Colonic mucosa (tissue), 4 donors: Measurements from ENCODE around the gene ANK3. TPM values are rescaled to one million over a fixed set of nuclear protein-coding genes. Genes with fewer than 3 reads are reported as not detected.

Experiments used
- DNase-seq: peaks from one replicate; pipeline ENCODE4 v3.0.0-alpha.2; 2020
- H3K27ac ChIP-seq: fragments of 200-600 bp; one replicate; pipeline ENCODE4 v1.8.0; 2021
- H3K27me3 ChIP-seq: fragments of 200-600 bp; one replicate; pipeline ENCODE4 v1.8.0; 2021
- H3K36me3 ChIP-seq: fragments of 200-600 bp; one replicate; pipeline ENCODE4 v1.8.0; 2021
- H3K4me1 ChIP-seq: fragments of 200-600 bp; one replicate; pipeline ENCODE4 v1.8.0; 2021; ENCODE audit warnings: mild to moderate bottlenecking
- H3K4me3 ChIP-seq: fragments of 200-600 bp; one replicate; pipeline ENCODE4 v1.8.0; 2021
- H3K9ac ChIP-seq, 2 donors: one replicate each; pipeline ENCODE4 v1.7.0; 2013; ENCODE audit warnings: control low read depth in 2 of 2, low read depth in 2 of 2, low read length in 2 of 2
- H3K9me3 ChIP-seq: fragments of 200-600 bp; one replicate; pipeline ENCODE4 v1.8.0; 2021
- CTCF ChIP-seq: fragments of 200-600 bp; IDR thresholded peaks from one replicate; pipeline ENCODE4 v1.8.0; 2022; ENCODE audit warnings: antibody characterized with exemption, mild to moderate bottlenecking
- intact Hi-C: fragments of 100-400 bp; cut with DNase I; formaldehyde crosslinking; loops from one replicate; pipeline ENCODE4 v1.14.1; 2022
- total RNA-seq, 2 donors: library from RNA; stranded (reverse); fragmentation: NEBNext Ultra II Directional in 1 of 2; extraction: Animal tissue kit (Norgen Biotek cat#: 25700) in 1 of 2; gene quantifications; one replicate each; pipeline ENCODE4 v1.2.1, GENCODE V29; 2021
- donor health status: healthy.
- donor health status: DM: no; HTN: no; CAD: no.
- donor health status: DM: no; HTN: no; CAD: no.

The ANK3 gene
- total RNA-seq, 2 donors from 2014 or later, result 34.6 to 82.8 TPM

GRCh38 chr10:59997827-59998525, 391.7 kb downstream of the ANK3 start:
- no peak for TF ChIP-seq CTCF
- intact Hi-C loops, result no loop called here
- no peak overlapping the region for H3K9ac ChIP-seq
- no peaks in the 10 kb centered on the region for H3K4me1 ChIP-seq
- H3K9me3 ChIP-seq, result no peaks in the 10 kb centered on the region
- no peak overlapping the region for H3K27ac ChIP-seq
- H3K4me3 ChIP-seq, result no peak overlapping the region
- H3K27me3 ChIP-seq, result no peaks in the 10 kb centered on the region
- peak; percentile 23 for DNase-seq
- H3K36me3 ChIP-seq, result no peaks in the 10 kb centered on the region

- Histone ChIP-seq H3K9ac (no peak overlapping the region), H3K36me3 (no peaks in the 10 kb centered on the region), H3K27ac (no peak overlapping the region), H3K27me3 (no peaks in the 10 kb centered on the region), H3K4me3 (no peak overlapping the region), H3K4me1 (no peaks in the 10 kb centered on the region), H3K9me3 (no peaks in the 10 kb centered on the region)
- intact Hi-C loops, result no loop called here
- no peak for TF ChIP-seq CTCF
- no peak for DNase-seq
These were observed 393.8 kb downstream of the ANK3 start for GRCh38 chr10:59995862-59996261.

GRCh38 chr10:59993931-59994330, 395.7 kb downstream of the ANK3 start:
- H3K27ac ChIP-seq, result no peak overlapping the region
- no peaks in the 10 kb centered on the region for H3K4me1 ChIP-seq
- no peak overlapping the region for H3K9ac ChIP-seq
- H3K9me3 ChIP-seq, result no peaks in the 10 kb centered on the region
- no peak for DNase-seq
- TF ChIP-seq CTCF, result no peak
- intact Hi-C loops, result no loop called here
- H3K4me3 ChIP-seq, result no peak overlapping the region
- H3K36me3 ChIP-seq, result no peaks in the 10 kb centered on the region
- no peaks in the 10 kb centered on the region for H3K27me3 ChIP-seq

GRCh38 chr10:59991661-59992060, 398.0 kb downstream of the ANK3 start:
- Histone ChIP-seq H3K9me3 (no peaks in the 10 kb centered on the region), H3K27ac (peak overlapping the region; percentile 30), H3K4me1 (no peaks in the 10 kb centered on the region), H3K9ac (no peak overlapping the region), H3K4me3 (no peak overlapping the region), H3K36me3 (no peaks in the 10 kb centered on the region), H3K27me3 (no peaks in the 10 kb centered on the region)
- intact Hi-C loops, result no loop called here
- TF ChIP-seq CTCF, result no peak
- peak; percentile 75 for DNase-seq

- H3K4me3 ChIP-seq, result no peak overlapping the region
- no peak for TF ChIP-seq CTCF
- H3K27ac ChIP-seq, result peak overlapping the region; percentile 30
- H3K36me3 ChIP-seq, result no peaks in the 10 kb centered on the region
- H3K9me3 ChIP-seq, result no peaks in the 10 kb centered on the region
- no peaks in the 10 kb centered on the region for H3K4me1 ChIP-seq
- H3K27me3 ChIP-seq, result no peaks in the 10 kb centered on the region
- intact Hi-C loops, result no loop called here
- H3K9ac ChIP-seq, result no peak overlapping the region
- DNase-seq, result no peak
These were observed 398.6 kb downstream of the ANK3 start for GRCh38 chr10:59991117-59991516.
